DOHH2 (cell line): Measurements from ENCODE around the gene UXS1.

Experiments
- CTCF ChIP-seq: fragments of 200-600 bp; sonication (generic); IDR thresholded peaks from one replicate; pipeline ENCODE4 v1.5.1; 2014; ENCODE audit warnings: antibody characterized with exemption, mild to moderate bottlenecking, low read depth, low read length; ENCODE audit not compliant: poor library complexity, severe bottlenecking
- EZH2phosphoT487 ChIP-seq: fragments of 200-600 bp; sonication (generic); IDR thresholded peaks from 2 replicates; pipeline ENCODE4 v1.6.1; 2017; ENCODE audit warnings: borderline replicate concordance, mild to moderate bottlenecking, antibody characterized with exemption, low read length, moderate library complexity, mixed read lengths

- TF ChIP-seq CTCF (no peak), EZH2phosphoT487 (no peak)
Measured at GRCh38 chr2:106080959-106081358, 113.1 kb downstream of the UXS1 start.
